GM18511 (cell line): ENCODE results near the gene INSYN2B.
A peak's percentile ranks its signal among the peaks of the same experiment; 100 is the strongest.
"Not testable (repeated sequence)": the region's sequence is repeated elsewhere in the genome, so short reads cannot be mapped to it uniquely, and the experiment has no call there.

Source experiments
- ATAC-seq: cut with Tn5 transposase; IDR thresholded peaks from one replicate; pipeline ENCODE4 v1.9.1; 2021; ENCODE audit warnings: mild to moderate bottlenecking, moderate library complexity; ENCODE audit not compliant: unreplicated experiment

Gene INSYN2B

DNA sequence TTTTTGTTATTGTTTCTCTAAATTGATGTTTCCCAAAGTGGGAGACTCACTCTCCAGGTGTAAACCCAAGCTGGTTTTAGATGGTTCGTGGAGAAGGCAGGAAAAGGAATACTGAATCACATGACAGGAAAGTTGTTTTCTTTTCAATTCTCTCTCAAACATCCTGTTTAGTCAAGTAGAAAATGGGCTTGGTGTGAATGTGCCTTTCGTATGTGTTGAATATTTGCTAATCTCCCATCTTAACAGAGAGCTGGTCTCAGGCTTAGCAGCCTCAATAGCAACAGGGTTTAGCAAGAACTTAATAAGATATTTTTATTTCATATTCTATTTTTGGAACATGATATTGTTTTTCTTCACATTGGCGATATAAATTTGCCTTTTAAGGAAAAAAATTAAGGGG lies 119.7 kb downstream of the INSYN2B start:
- ATAC-seq: peak; percentile 64

GRCh38 chr5:169856571-169856970 lies 123.7 kb downstream of the INSYN2B start:
- no peak for ATAC-seq

DNA sequence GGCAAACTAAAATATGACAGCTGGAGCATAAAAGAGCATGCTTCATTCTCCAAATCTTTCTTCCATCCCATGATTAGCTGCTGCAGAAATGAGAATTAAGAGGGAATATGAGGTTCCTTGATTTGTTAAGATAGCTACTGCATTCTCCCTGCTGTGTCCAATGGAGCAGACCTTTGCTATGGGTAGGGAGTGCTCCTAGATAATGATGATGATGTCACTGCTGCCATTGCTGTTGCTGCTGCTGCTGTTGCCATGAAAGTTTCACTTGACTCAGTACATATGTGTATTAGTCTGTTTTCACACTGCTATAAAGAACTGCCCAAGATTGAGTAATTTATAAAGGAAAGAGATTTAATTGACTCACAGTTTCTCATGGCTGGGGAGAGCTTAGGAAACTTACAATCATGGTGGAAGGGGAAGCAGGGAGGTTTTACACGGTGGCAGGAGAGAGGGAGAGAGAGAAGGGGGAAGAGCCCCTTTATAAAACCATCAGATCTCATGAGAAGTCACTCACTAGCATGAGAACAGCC lies 128.9 kb downstream of the INSYN2B start:
- ATAC-seq: no peak

DNA sequence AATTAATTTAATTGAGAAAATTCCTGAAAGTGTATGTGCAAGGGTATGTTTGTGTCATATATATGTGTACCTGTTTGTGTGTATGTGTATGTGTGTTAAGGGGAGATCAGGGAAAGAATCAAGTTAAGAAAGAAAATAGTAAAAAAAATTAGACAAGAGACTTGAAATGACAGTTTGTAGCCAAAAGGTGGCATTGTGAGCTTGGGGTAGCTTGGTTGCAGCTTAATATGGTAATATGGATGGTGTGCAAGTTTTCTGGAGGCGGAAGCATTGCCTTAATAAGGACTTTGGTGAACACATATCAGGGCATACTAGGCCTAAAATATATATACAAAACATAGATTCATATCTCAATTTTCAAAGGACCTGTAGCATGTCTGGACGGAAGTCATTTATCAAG lies 129.9 kb downstream of the INSYN2B start:
- ATAC-seq: no peak

- no peak for ATAC-seq
Observed at GRCh38 chr5:169848792-169849191, 131.5 kb downstream of the INSYN2B start.

- no peak for ATAC-seq
Observed at GRCh38 chr5:169848271-169848670, 132.0 kb downstream of the INSYN2B start.

- no peak for ATAC-seq
Observed at GRCh38 chr5:169847519-169847918, 132.8 kb downstream of the INSYN2B start.

- no peak for ATAC-seq
Observed at GRCh38 chr5:169842699-169843098, 137.6 kb downstream of the INSYN2B start.

- ATAC-seq: no peak
Observed at GRCh38 chr5:169840405-169840804, 139.9 kb downstream of the INSYN2B start.

DNA sequence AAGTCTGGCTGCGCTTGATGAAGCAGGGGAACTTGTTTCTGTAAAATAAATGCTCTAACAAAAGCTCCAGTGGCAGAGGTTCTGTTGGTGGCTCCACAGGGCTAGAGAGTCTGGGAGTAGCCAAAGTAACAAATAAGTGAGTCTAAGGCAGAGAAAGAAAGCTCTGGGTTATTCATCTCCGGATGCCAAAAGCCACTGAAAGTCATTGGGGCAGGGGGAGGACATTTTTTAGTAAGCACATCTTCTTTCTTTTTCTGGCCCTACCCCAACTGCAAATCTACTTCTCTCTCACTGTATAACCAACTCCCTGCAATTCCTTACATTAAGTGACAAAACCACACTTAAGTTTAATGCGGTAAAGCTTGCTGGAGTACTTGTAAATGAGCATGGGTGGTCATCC lies 141.6 kb downstream of the INSYN2B start:
- ATAC-seq: peak; percentile 91

GRCh38 chr5:169837686-169838085 lies 142.6 kb downstream of the INSYN2B start:
- no peak for ATAC-seq

DNA sequence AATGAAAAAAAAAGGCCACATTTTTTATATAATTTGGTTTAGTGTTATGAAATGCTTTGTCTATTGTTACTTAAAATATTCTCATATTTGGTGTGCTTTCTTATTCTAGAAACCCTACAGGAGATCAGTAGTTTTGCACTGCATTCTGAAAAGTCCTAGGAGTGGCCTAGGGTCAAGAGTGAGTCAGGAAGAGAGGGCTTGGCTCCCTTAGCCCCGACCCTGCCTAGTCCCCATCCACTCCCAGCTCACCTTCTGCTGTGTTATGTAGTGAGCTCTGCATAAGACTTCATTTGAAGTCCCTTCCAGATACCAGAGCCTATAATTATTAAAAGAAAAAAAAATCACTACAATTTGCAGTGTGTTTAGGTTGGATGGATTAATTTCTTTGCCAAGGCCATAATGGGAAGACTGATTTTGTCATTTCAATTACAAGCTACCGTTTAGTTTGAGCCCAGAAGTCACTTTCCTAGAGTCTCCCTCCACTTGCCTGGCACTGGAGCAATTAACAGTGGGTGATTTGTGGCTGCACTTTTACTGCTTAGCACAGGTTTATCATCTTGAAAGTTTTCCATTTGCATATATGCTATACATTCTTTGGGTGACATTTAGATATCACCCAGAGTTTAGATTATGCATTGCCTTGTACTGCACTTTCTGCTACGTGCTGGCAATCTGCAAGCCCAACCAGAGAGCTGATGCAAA lies 143.3 kb downstream of the INSYN2B start:
- ATAC-seq: no peak

DNA sequence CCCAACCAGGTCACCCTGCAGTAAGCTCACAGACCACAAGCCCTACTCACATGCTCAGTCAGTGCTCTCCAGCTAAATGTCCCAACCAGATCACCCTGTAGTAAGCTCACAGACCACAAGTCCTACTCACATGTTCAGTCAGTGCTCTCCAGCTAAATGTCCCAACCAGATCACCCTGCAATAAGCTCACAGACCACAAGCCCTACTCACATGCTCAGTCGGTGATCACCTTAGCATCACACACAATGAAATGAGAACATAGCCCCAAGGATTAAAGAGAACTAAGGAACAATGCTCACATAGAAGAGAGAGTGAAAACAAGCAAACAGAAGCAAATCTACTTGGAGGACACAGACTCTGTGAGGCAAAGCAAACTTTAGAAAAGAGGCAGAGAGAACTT lies 145.8 kb downstream of the INSYN2B start:
- not testable (repeated sequence) for ATAC-seq

DNA sequence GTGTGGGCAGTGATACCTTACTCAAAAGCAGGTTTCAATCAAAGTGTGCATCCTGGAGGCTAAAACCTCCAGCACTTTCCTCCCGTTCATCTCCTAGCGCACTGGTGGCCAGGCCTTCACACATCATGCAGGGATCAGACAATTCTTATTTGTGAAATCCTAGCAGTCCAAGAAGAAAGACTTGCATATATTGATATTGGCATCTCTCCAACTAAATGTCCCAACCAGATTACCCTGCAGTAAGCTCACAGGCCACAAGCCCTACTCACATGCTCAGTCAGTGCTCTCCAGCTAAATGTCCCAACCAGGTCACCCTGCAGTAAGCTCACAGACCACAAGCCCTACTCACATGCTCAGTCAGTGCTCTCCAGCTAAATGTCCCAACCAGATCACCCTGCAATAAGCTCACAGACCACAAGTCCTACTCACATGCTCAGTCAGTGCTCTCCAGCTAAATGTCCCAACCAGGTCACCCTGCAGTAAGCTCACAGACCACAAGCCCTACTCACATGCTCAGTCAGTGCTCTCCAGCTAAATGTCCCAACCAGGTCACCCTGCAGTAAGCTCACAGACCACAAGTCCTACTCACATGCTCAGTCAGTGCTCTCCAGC lies 146.5 kb downstream of the INSYN2B start:
- not testable (repeated sequence) for ATAC-seq

GRCh38 chr5:169832845-169833244 lies 147.4 kb downstream of the INSYN2B start:
- ATAC-seq: no peak

DNA sequence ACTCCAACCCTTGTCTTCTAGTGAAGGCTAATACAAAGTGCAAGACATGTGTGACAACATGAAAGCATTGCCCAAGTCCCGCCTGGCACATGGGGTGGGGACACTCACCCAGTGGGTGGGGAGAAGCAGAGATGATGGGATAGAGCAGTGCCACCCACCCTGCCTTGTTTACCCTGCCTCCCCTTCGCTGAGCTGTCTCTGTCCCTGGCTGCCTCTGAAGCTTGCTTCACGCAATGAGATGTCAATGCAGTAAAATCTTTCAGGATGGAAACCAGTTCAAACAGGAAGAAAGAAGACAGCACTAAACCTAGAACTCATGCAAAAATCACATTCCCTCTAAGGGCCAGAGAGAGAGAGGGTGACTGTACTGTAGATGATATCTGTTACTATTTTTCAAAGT lies 148.0 kb downstream of the INSYN2B start:
- no peak for ATAC-seq

DNA sequence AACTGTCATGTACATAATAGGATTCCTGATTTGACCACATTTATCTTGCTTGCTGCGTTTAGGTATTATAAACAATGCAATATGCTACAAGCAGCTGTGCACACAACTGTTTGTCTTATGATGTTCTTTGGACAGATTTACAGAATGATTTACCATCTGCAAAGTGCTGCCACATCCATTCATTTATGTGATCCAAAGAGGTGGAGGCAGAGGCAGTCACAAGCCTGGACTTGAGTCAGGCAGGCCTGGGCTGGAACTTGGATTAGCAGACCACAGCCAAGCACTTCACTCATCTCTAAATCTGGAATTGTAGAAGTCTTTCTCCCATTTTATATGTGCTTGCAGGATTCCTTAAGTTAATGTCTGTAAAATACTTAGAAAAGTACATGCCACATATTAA lies 149.0 kb downstream of the INSYN2B start:
- ATAC-seq: no peak

- ATAC-seq: peak; percentile 63
Observed at GRCh38 chr5:169828385-169828784, 151.9 kb downstream of the INSYN2B start.

GRCh38 chr5:169827769-169828168 lies 152.5 kb downstream of the INSYN2B start:
- no peak for ATAC-seq

DNA sequence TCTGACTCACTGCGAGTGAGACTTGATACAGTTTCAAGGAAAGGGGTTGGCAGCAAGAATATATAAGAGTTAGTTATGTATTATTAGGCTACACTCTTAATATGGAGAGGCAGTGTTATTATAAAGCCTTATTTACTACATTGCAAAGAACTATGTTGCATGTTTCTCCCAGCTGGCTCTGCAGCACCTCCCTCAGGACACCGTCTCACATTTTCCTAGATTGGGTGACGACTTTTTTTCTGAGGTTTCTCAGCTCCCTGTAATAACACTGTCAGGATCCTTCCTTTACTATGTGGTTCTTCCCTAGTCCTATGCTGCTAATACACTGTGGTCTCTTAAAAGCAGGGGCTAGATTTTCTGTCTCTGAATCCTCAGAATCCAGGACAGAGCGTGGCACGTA lies 153.7 kb downstream of the INSYN2B start:
- ATAC-seq: no peak

DNA sequence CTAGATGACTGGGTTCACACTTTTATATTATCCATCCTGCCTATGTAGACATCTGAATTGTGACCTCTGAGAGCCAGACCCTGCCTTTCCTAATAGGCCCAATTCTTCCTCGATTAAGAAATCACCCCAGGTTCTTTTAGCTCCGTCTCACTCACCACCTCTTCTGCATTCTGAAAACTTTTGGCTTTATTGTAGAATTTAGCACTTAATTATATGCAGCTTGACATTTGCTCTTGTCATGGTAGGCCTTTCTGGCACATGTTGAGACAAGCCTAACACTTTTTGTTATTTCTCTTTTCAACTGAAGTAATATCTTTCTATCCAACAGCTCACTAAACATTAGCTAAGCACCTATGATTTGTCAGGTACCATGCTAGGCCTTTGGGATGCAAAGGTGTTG lies 163.3 kb downstream of the INSYN2B start:
- no peak for ATAC-seq

DNA sequence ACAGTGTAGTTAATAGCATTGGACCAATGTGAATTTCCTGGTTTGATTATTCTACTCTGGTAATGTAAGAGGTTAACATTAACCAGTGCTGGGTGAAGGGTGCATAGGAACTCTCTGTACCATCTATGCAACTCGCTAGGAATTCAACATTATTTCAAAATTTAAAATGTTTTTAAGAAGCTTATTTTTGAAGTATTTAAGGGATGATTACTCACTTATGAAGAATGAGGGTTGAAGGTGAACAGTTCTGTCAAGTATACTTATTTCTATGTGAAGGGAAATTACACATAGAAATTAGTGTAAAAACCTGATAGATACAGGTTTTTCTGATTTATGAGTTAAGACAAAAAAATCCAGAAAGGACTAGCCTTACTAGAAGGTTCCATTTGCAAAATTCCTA lies 165.8 kb downstream of the INSYN2B start:
- ATAC-seq: no peak
